Activated T-cell treated with anti-CD3 and anti-CD28 coated beads for 4 hours (primary cell): ENCODE data around the gene SERPINB7.

Source experiments
- DNase-seq: peaks from one replicate; pipeline ENCODE4 v3.0.0-alpha.2; 2020

Gene SERPINB7

GRCh38 chr18:63850020-63850419, 74.8 kb downstream of the SERPINB7 start:
- DNase-seq: no peak

- DNase-seq: no peak
Observed at GRCh38 chr18:63850636-63851035, 75.4 kb downstream of the SERPINB7 start.
